NCI-H2107 (cell line): Measurements from ENCODE around the gene HOXB1.
"Not testable (repeated sequence)": the region's sequence is repeated elsewhere in the genome, so short reads cannot be mapped to it uniquely, and the experiment has no call there.

Experiments used
- DNase-seq: peaks from one replicate; lab custom pipeline; 2025; lab: John Stamatoyannopoulos, UW

The HOXB1 gene

GRCh38 chr17:48519427-48519826 is 11.4 kb downstream of the HOXB1 start:
- no peak for DNase-seq

GRCh38 chr17:48517478-48517877 is 13.3 kb downstream of the HOXB1 start:
- DNase-seq: no peak

- no peak for DNase-seq
These were observed 14.6 kb downstream of the HOXB1 start for GRCh38 chr17:48515925-48516900.

GRCh38 chr17:48514477-48514876 is 16.3 kb downstream of the HOXB1 start:
- DNase-seq: no peak

DNA sequence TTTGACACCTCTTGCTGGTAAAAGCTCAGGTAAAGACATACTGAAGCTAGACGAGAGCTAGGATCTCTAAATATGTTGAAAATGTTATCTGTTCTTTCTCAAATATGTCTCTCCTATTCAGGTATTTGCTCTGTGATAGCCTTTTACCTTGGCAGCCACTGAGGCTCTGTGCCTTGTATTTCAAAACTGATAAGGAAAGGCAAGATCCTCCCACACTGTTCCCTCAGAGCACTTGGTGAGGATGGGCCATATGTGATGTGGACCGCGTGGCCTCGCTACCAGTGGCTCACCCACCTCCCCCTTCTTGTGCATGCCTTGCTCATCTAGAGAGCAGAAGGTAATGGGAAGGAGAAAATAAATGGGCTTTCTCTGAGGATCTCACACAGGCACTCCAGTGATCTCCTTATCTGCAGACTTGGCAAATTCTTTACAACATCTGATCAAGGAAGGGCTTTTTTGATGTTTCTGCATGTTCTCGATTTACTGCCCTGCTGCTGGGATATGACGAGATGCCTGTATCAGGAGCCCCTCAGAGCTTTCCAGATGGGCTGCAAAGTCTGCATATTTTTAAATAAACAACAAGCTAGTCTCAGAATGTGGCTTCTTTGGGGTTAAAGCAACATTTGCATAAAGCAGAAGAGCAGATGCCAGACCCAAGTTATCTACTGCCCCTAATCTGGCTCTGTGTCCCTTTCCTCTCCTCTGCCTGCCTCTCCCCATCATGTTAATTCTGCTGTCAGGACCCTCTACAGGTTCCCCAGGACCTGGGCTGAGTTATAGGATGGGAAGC is 16.9 kb downstream of the HOXB1 start:
- no peak for DNase-seq

- no peak for DNase-seq
These were observed 17.7 kb downstream of the HOXB1 start for GRCh38 chr17:48513097-48513496.

GRCh38 chr17:48510761-48511604 is 19.8 kb downstream of the HOXB1 start:
- no peak for DNase-seq

GRCh38 chr17:48510381-48510760 is 20.4 kb downstream of the HOXB1 start:
- no peak for DNase-seq

DNA sequence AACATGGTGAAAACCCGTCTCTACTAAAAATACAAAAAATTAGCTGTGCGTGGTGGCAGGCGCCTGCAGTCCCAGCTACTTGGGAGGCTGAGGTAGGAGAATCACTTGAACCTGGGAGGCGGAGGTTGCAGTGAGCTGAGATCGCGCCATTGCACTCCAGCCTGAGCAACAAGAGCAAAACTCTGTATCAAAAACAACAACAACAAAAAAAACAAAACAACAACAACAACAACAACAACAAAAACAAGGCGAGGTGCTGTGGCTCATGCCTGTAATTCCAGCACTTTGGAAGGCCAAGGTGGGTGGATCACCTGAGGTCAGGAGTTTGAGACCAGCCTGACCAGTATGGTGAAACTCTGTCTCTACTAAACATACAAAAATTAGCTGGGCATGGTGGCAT is 21.1 kb downstream of the HOXB1 start:
- DNase-seq: not testable (repeated sequence)

- no peak for DNase-seq
These were observed 24.6 kb downstream of the HOXB1 start for GRCh38 chr17:48506246-48506645.

- DNase-seq: peak; percentile 72
These were observed 25.0 kb downstream of the HOXB1 start for GRCh38 chr17:48505788-48506187.

GRCh38 chr17:48504953-48505352 is 25.9 kb downstream of the HOXB1 start:
- no peak for DNase-seq

- DNase-seq: peak; percentile 24
These were observed 27.1 kb downstream of the HOXB1 start for GRCh38 chr17:48503747-48504146.

GRCh38 chr17:48502901-48503300 is 27.9 kb downstream of the HOXB1 start:
- DNase-seq: no peak

- DNase-seq: no peak
These were observed 28.5 kb downstream of the HOXB1 start for GRCh38 chr17:48502312-48502711.

GRCh38 chr17:48500435-48501426 is 30.1 kb downstream of the HOXB1 start:
- no peak for DNase-seq

GRCh38 chr17:48499735-48500434 is 30.9 kb downstream of the HOXB1 start:
- no peak for DNase-seq

GRCh38 chr17:48499248-48499647 is 31.6 kb downstream of the HOXB1 start:
- DNase-seq: no peak

GRCh38 chr17:48498164-48498850 is 32.5 kb downstream of the HOXB1 start:
- peak; percentile 92 for DNase-seq

- DNase-seq: no peak
These were observed 33.7 kb downstream of the HOXB1 start for GRCh38 chr17:48497103-48497502.
